Astrocyte of the spinal cord (primary cell): ENCODE measurements around the gene COL9A2.
A peak's percentile ranks its signal among the peaks of the same experiment; 100 is the strongest.

Experiments used
- DNase-seq: peaks from one replicate; pipeline ENCODE4 v3.0.0; 2011; ENCODE audit warnings: low read depth, low spot score
- H3K4me3 ChIP-seq: 2 replicates; pipeline ENCODE4 v1.5.1; 2011; ENCODE audit warnings: low read depth, mild to moderate bottlenecking, low read length, moderate library complexity
- in situ Hi-C: cut with HindIII; loops from 2 replicates; pipeline ENCODE4 v1.10.0; 2017; ENCODE audit warnings: low sequenced_read_pairs
- TF ChIP-seq, protein P1 (sequence below): IDR thresholded peaks from 2 replicates; pipeline ENCODE4 v1.5.1; 2012; ENCODE audit warnings: low read depth, mild to moderate bottlenecking, low read length, inconsistent platforms

Gene COL9A2

DNA sequence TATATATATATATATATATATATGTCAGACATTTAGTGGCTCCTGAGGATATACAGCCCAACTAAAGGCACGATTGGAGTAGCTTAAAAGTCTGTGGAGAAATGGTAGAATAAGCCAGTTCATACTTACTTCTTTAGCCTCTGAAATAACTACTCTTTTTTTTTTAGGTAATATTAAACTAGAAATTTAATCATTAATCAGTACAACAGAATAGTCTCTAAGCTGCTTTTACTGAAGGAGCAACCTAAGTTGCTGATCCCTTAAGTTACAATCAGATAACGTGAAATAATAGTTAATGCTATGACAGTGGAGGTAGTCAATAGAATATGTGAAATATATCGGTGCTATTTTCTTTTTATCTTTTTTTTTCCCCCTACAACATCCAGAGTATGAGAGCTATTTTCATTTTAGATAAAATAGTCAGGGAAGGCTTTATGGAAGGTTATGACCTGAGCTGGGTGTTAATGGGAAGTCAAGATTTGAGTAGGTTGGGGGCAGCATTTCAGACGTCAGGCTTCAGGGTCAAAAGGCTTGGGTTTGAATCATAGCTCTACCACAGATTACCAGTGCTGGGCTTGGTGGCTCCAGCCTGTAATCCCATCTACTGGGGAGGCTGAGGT lies 43.4 kb downstream of the COL9A2 start:
- in situ Hi-C loops, result no loop called here
- TF ChIP-seq, protein P1, sequence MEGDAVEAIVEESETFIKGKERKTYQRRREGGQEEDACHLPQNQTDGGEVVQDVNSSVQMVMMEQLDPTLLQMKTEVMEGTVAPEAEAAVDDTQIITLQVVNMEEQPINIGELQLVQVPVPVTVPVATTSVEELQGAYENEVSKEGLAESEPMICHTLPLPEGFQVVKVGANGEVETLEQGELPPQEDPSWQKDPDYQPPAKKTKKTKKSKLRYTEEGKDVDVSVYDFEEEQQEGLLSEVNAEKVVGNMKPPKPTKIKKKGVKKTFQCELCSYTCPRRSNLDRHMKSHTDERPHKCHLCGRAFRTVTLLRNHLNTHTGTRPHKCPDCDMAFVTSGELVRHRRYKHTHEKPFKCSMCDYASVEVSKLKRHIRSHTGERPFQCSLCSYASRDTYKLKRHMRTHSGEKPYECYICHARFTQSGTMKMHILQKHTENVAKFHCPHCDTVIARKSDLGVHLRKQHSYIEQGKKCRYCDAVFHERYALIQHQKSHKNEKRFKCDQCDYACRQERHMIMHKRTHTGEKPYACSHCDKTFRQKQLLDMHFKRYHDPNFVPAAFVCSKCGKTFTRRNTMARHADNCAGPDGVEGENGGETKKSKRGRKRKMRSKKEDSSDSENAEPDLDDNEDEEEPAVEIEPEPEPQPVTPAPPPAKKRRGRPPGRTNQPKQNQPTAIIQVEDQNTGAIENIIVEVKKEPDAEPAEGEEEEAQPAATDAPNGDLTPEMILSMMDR, result no peak
- H3K4me3 ChIP-seq, result no peak overlapping the region
- no peak for DNase-seq

DNA sequence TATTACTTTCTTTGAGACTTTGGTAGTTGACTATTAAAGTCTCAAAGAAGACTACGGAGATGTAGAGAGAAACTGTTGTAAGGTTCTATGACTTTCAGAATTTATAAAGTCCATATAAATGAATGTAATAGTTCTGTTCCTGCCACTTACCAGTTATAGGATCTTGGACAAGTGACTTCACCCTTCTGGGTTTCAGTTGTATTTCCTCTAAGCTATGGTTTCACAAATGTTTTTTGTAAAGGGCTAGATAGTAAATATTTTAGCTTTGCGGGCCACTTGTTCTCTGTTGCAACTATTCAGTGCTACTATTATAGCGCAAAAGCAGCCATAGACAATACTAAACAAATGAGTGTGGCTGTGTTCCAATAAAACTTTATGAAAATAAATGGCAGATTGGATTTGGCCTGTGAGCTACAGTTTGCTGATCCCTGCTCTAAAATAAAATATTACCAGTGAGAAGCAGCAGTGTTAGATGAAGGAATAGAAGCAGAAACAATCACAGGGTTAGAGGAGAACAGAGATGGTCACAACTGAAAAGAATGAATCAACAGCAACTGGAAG lies 44.4 kb downstream of the COL9A2 start:
- DNase-seq, result no peak
- in situ Hi-C loops, result no loop called here
- H3K4me3 ChIP-seq, result no peak overlapping the region
- TF ChIP-seq, protein P1, result no peak

DNA sequence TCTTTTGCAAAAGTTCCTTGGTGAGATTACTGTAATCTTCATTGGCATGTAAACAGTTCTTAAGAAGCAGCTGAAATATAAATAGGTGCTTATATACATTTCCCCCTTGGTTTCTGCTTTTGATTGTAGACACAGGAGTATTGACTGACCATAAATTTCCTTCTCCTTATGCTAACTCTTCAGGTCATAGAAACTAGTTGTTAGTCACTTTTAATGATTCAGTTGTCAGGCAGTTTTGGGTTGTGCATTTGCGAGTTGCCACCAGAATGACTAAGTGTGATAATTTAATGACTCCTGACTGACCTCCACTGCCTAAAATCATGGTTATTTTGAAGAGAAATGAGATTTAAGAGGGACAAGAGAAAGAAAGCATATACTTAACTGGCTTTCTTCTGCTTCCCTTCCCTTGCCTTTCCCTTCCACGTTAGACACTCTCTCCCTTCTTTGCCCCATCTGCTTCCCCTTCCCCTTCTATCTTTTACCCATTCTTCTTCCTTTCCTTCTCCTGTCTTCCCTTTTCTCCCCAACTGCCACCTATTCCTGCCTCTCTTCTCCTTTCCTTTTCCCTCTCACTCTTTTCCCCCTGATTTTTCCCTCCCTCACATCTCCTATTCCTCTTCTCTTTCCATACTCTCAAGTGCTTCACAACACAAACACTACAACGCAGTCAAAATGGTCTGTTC lies 46.8 kb downstream of the COL9A2 start:
- H3K4me3 ChIP-seq, result no peak overlapping the region
- no peak for DNase-seq
- in situ Hi-C loops, result no loop called here
- TF ChIP-seq, protein P1, result no peak

DNA sequence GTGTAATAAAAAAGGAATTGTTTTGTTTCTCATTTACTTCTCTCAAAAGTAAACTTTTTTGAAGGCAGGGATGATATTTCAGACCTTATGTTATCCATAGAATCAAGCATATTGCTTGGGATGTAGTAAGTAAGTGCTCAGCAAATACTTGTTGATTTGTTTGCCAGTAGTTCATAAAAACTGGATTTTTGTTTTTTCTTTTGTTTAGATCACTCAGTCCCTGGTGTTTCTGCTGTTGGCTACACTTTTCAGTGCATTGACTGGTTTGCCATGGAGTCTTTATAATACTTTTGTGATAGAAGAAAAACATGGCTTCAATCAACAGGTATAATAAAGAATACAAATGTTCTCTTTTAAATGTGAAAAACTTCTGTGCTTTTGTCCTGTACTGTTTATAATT lies 48.9 kb downstream of the COL9A2 start:
- in situ Hi-C loops, result no loop called here
- TF ChIP-seq, protein P1, result no peak
- no peak overlapping the region for H3K4me3 ChIP-seq
- DNase-seq, result no peak

DNA sequence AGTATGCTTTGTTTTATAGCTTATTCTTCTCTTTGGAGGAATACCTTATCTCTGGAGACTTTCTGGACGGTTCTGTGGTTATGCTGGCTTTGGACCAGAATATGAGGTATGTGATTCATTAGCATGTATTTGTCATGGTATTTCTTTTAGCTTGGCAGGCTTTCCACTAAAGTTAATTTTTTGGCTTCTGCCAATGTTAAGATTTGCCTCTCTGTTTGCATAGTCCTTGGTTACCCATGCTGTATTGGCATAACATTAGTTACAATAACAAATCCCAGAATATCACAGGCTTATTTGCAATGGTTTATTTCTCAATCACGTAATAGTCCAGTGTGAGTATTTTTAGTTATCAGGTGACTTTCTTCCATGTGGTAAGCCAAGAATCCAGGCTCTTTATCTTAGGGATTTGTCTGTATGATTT lies 49.3 kb downstream of the COL9A2 start:
- no peak overlapping the region for H3K4me3 ChIP-seq
- in situ Hi-C loops, result no loop called here
- peak; percentile 91 for DNase-seq
- TF ChIP-seq, protein P1, result no peak

DNA sequence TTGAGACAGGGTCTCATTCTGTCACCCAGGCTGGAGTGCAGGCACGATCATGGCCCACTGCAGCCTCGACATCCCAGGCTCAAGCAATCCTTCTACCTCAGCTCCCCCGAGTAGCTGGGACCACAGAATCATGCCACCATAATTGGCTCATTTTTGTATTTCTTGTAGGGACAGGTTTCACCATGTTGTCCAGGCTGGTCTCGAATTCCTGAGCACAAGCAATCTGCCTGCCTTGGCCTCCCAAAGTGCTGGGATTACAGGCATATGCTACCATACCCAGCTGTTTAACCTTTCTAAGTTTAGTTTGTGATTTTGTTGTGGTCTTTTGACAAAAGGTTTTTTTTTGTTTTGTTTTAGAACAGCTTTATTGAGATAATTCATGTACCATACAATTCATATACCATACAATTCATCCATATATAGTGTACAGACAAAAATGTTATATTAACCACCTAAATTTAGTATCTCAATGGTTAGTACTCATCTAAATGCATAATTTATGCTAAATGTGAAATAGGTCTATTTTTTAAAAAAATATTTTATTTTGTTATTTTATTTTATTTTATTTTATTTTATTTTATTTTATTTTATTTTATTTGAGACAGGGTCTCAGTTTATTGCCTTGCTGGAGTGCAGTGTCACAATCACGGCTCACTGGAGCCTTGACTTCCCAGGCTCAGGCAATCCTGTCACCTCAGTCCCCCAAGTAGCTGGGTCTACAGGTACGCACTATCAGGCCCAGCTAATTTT lies 50.1 kb downstream of the COL9A2 start:
- no peak overlapping the region for H3K4me3 ChIP-seq
- TF ChIP-seq, protein P1, result no peak
- in situ Hi-C loops, result no loop called here
- DNase-seq, result no peak
